Activated CD8-positive, alpha-beta memory T cell treated with anti-CD3 and anti-CD28 coated beads, Interleukin-2, amount 10 ng/mL, durations not matched to agents 7 days and 5 days (primary cell): ENCODE data around the gene BBOF1. TPM values are rescaled to one million over a fixed set of nuclear protein-coding genes. Genes with fewer than 3 reads are reported as not detected.
"Not testable (repeated sequence)": the region's sequence is repeated elsewhere in the genome, so short reads cannot be mapped to it uniquely, and the experiment has no call there.

Source experiments
- ATAC-seq: fragments of 150-1000 bp; cut with Tn5 transposase; one replicate; pipeline ENCODE4 v1.10.0; 2021; ENCODE audit warnings: moderate library complexity
- CTCF ChIA-PET: fragments of 350-600 bp; sonication (Branson Sonifier 250); formaldehyde crosslinking; loops from one replicate; lab custom pipeline; 2021; ENCODE audit warnings: antibody characterized with exemption; lab: Charles Lee
- DNase-seq: peaks from one replicate; pipeline ENCODE4 v3.0.0-alpha.2; 2020
- H3K27ac Mint-ChIP-seq: one replicate; pipeline ENCODE4 v1.8.0; 2021; ENCODE audit warnings: mild to moderate bottlenecking, mixed read lengths
- H3K27me3 Mint-ChIP-seq: one replicate; pipeline ENCODE4 v1.8.0; 2021; ENCODE audit warnings: mixed read lengths
- H3K36me3 Mint-ChIP-seq: one replicate; pipeline ENCODE4 v1.8.0; 2021; ENCODE audit warnings: mild to moderate bottlenecking, mixed read lengths
- H3K4me1 Mint-ChIP-seq: one replicate; pipeline ENCODE4 v1.8.0; 2021; ENCODE audit warnings: mixed read lengths
- H3K4me3 Mint-ChIP-seq: one replicate; pipeline ENCODE4 v1.8.0; 2021; ENCODE audit warnings: mild to moderate bottlenecking, moderate library complexity, mixed read lengths
- H3K9me3 Mint-ChIP-seq: one replicate; pipeline ENCODE4 v1.8.0; 2022; ENCODE audit warnings: low read depth, mixed read lengths
- total RNA-seq, 2 experiments: library from RNA; stranded (reverse); gene quantifications; one replicate each; pipeline ENCODE4 v1.2.3, GENCODE V29; 2021

The BBOF1 gene
- 1 to 10 TPM in 1 of 2 experiments, under 1 TPM in 1; 0.87 to 1.1 TPM for total RNA-seq

GRCh38 chr14:74018586-74019407, at the start of gene BBOF1, which contains the start of gene ENTPD5:
TSS of gene BBOF1 (plus strand) at chr14:74019349. CDS start at chr14:74019479, 130 bp downstream.
TSS of gene ENTPD5 (minus strand) at chr14:74019288. CDS start at chr14:73988102, 31,186 bp downstream.
- peaks cover 2% of the 10 kb centered on the region for H3K36me3 Mint-ChIP-seq
- peak within 1 kb of the TSS; percentile 87 for H3K4me3 Mint-ChIP-seq
- ATAC-seq (peak; percentile 94), DNase-seq (peak; percentile 84)
- no peaks in the 10 kb centered on the region for H3K27me3 Mint-ChIP-seq
- peaks cover 20% of the 10 kb centered on the region for H3K4me1 Mint-ChIP-seq
- no peaks in the 10 kb centered on the region for H3K9me3 Mint-ChIP-seq
- peak within 1 kb of the TSS; percentile 96 for H3K27ac Mint-ChIP-seq
- CTCF ChIA-PET: interaction anchor here (0.6 to 1.3 kb wide), 3 partner anchors 13 to 129 kb away, joined by 3 to 5 read pairs (median 4); no protein-coding TSS in a partner anchor

- Mint-ChIP-seq H3K36me3 (peaks cover 13% of the 10 kb centered on the region), H3K4me1 (no peaks in the 10 kb centered on the region), H3K27me3 (no peaks in the 10 kb centered on the region), H3K27ac (no peak overlapping the region), H3K4me3 (no peak overlapping the region), H3K9me3 (no peaks in the 10 kb centered on the region)
- DNase-seq (no peak), ATAC-seq (no peak)
- CTCF ChIA-PET: no interaction called here
Observed at GRCh38 chr14:73973497-73973896, 45.7 kb upstream of the BBOF1 start.

DNA sequence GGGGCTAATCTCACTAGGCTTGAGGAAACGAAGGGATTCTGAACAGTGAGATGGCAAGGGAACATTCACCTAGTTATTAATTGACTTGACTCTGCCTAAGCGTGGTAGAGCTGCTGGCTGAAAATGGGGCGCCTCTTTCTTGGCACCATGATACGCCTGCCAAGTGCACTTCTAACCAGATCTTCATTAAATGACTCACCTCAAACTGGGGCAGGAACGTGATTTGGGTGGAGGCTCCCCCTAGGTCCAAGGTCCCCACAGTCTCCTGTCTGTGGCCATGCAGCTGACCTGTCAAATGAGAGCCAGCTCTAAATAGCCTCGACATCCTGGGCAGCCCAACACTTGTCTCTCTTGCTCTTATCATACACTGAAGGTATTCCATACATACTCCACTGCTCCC, 43.0 kb upstream of the BBOF1 start:
- DNase-seq (no peak), ATAC-seq (no peak)
- CTCF ChIA-PET: no interaction called here
- Mint-ChIP-seq H3K27ac (no peak overlapping the region), H3K27me3 (no peaks in the 10 kb centered on the region), H3K4me3 (no peak overlapping the region), H3K9me3 (no peaks in the 10 kb centered on the region), H3K36me3 (peaks cover 6% of the 10 kb centered on the region), H3K4me1 (no peaks in the 10 kb centered on the region)

GRCh38 chr14:73977896-73978295, 41.3 kb upstream of the BBOF1 start:
- H3K27ac Mint-ChIP-seq: no peak overlapping the region
- CTCF ChIA-PET: interaction anchor here (1.4 kb wide), 1 partner anchor 28 kb away, joined by 3 read pairs; the partner anchor contains the start of genes COQ6 and FAM161B

GRCh38 chr14:73988065-73988464, 31.1 kb upstream of the BBOF1 start:
- H3K27me3 Mint-ChIP-seq: no peaks in the 10 kb centered on the region

More at GRCh38 chr14:73977896-73978295, 41.3 kb upstream of the BBOF1 start:
- Mint-ChIP-seq H3K4me1 (no peaks in the 10 kb centered on the region), H3K36me3 (peaks cover 6% of the 10 kb centered on the region), H3K9me3 (no peaks in the 10 kb centered on the region), H3K27me3 (no peaks in the 10 kb centered on the region), H3K4me3 (no peak overlapping the region)
- no peak for DNase-seq
- no peak for ATAC-seq

GRCh38 chr14:73988656-73989055, 30.5 kb upstream of the BBOF1 start:
- not testable (repeated sequence) for H3K4me3 Mint-ChIP-seq, H3K9me3 Mint-ChIP-seq, ATAC-seq, H3K27ac Mint-ChIP-seq, DNase-seq, H3K4me1 Mint-ChIP-seq, H3K27me3 Mint-ChIP-seq
- CTCF ChIA-PET: interaction anchor here (1.0 kb wide), 1 partner anchor 20 kb away, joined by 3 read pairs; no protein-coding TSS in a partner anchor
- H3K36me3 Mint-ChIP-seq: peaks cover 20% of the 10 kb centered on the region

More at GRCh38 chr14:73988065-73988464, 31.1 kb upstream of the BBOF1 start:
- Mint-ChIP-seq H3K36me3 (peaks cover 20% of the 10 kb centered on the region), H3K9me3 (no peaks in the 10 kb centered on the region), H3K4me1 (no peaks in the 10 kb centered on the region), H3K4me3 (no peak overlapping the region), H3K27ac (no peak overlapping the region)
- ATAC-seq (no peak), DNase-seq (no peak)
- CTCF ChIA-PET: interaction anchor here (1.0 kb wide), 1 partner anchor 21 kb away, joined by 3 read pairs; no protein-coding TSS in a partner anchor

DNA sequence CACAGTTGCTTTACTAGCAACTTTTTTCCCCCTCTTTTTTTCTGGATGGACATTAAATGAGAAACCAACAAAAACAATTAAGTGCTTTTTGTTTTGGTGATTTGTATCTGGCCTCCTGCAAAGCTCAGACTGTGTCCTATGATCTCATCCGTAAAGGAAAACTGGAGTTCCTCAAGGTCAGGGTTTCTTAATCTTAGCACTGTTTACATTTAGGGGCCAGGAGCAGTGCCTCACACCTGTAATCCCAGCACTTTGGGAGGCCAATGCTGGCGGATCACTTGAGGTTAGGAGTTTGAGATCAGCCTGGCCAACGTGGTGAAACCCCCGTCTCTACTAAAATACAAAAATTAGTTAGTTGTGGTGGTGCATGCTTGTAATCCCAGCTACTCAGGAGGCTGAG, 28.1 kb upstream of the BBOF1 start:
- CTCF ChIA-PET: no interaction called here
- Mint-ChIP-seq H3K9me3 (no peaks in the 10 kb centered on the region), H3K36me3 (peaks cover 12% of the 10 kb centered on the region), H3K27ac (no peak overlapping the region), H3K4me1 (no peaks in the 10 kb centered on the region), H3K27me3 (no peaks in the 10 kb centered on the region), H3K4me3 (no peak overlapping the region)
- ATAC-seq: no peak
- DNase-seq: no peak

DNA sequence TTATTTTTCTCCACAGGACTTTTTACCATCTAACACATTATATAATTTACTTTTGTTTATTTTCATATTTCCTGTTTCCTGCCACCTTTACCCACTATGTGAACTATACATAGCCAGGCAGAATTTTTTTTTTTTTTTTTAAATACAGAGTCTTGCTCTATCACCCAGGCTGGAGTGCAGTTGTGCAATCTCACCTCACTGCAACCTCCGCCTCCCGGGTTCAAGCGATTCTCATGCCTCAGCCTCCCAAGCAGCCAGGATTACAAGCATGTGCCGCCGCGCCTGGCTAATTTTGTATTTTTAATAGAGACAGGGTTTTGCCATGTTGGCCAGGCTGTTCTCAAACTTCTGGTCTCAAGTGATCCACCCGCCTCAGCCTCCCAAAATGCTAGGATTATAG, 24.2 kb upstream of the BBOF1 start:
- H3K9me3 Mint-ChIP-seq, H3K27ac Mint-ChIP-seq, ATAC-seq, CTCF ChIA-PET, H3K36me3 Mint-ChIP-seq, H3K4me1 Mint-ChIP-seq, H3K4me3 Mint-ChIP-seq, H3K27me3 Mint-ChIP-seq, DNase-seq: not testable (repeated sequence)

DNA sequence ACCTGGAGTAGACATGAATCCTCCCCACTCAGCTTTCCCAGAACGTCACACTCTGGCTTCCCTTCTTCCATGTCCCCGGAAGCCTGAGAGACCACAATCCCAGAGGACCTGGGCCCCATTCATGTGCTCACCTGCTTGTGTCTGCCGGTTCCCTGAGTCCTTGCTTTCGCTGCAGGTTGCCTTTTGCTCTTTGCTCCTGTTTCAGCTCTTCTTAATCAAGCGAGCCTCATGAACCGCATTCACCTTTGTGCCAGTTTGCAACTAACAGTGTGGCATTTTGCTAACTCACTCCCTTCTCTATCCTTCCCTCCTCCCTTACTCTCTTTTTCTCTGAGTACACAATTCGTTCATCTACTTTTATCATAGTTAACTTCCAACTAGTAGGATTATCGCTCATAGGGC, 23.2 kb upstream of the BBOF1 start:
- ATAC-seq: no peak
- DNase-seq: no peak
- Mint-ChIP-seq H3K27me3 (no peaks in the 10 kb centered on the region), H3K27ac (no peak overlapping the region), H3K4me1 (no peaks in the 10 kb centered on the region), H3K4me3 (no peak overlapping the region), H3K36me3 (peaks cover 4% of the 10 kb centered on the region), H3K9me3 (no peaks in the 10 kb centered on the region)
- CTCF ChIA-PET: interaction anchor here (0.7 kb wide), 1 partner anchor 1041 kb away, joined by 4 read pairs; no protein-coding TSS in a partner anchor

DNA sequence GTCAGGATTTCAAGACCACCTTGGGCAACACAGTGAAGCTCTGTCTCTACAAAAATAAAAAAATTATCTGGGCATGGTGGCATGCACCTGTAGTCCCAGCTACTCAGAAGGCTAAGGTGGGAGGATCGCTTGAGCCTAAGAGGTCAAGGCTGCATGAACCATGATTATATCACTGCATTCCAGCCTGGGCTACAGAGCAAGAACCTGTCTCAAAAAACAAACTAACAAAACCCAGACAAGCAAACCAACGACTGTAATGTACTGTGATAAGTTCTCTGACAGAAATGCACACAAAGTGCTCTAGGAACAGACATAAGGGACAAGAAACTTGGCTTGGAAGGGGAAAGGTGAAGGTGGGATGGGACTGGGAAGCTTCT, 22.4 kb upstream of the BBOF1 start:
- Mint-ChIP-seq H3K9me3 (no peaks in the 10 kb centered on the region), H3K27me3 (no peaks in the 10 kb centered on the region), H3K27ac (no peak overlapping the region), H3K4me1 (no peaks in the 10 kb centered on the region), H3K36me3 (peaks cover 4% of the 10 kb centered on the region), H3K4me3 (no peak overlapping the region)
- ATAC-seq (no peak), DNase-seq (no peak)
- CTCF ChIA-PET: no interaction called here

DNA sequence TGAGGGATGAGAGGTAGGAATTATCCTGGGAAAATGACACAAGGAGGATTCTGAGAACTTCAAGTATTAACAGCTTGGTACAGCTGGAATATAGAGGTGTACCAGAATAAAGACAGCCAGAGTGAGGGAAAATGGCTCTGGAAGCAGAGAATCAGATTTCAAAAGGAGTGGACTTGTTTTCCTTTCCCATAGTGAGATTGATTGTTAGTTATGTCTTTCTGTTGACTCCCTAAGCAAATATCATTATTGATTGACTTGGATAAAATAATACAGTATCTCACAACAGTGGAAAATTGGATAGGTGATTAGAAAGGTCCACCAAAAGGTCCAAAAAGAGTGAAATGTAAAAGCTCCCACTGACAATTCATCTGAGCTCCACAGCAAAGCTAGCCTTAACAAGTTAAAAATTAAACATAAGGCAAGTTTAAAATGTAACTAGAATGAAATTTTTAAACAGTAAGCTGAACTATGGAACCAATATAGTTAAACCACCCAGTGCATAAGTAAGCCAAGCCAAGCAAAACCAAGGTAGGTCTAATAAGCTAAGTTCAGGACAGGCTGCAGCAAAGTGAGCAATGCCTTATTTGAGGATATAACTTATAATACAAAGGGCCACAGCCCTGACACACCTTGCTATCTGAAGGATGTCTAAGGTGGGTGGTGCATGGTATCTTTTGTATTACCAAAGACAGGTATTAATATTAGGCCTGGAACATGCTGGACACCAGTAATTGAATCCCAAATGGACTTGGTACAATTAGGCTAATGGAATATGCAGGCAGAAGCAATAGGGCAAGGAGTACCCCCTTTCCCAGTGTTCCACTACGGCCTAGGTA, 21.8 kb upstream of the BBOF1 start:
- no peak for DNase-seq
- no peaks in the 10 kb centered on the region for H3K27me3 Mint-ChIP-seq
- H3K4me1 Mint-ChIP-seq: no peaks in the 10 kb centered on the region
- CTCF ChIA-PET: no interaction called here
- H3K9me3 Mint-ChIP-seq: no peaks in the 10 kb centered on the region
- ATAC-seq: no peak
- H3K36me3 Mint-ChIP-seq: peaks cover 4% of the 10 kb centered on the region
- H3K27ac Mint-ChIP-seq: no peak overlapping the region
- no peak overlapping the region for H3K4me3 Mint-ChIP-seq

DNA sequence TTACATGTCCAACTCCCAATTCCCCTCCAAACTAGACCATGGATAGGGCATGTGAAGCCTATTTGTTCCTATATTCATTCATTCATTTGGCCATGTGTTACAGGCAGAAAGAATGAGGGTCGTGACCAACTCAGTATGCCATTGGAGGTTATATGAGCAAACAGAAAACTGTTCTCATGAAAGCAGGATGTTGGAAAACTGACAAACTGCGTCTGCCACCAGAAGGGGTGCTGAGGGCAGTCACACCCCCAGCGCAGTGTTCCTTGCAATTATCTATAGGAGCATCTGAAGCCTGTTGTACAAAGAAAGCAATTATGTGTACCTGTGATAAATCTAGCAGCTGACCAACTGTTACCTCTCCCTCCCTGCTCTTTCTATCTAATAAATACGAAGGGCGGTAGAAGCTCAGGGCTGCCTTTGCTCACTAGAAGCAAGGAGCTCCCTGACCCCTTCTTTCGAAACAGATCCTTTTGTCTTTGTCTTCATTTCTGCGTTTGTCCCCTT, 21.2 kb upstream of the BBOF1 start:
- Mint-ChIP-seq H3K4me1 (no peaks in the 10 kb centered on the region), H3K27me3 (no peaks in the 10 kb centered on the region), H3K36me3 (peaks cover 5% of the 10 kb centered on the region), H3K4me3 (no peak overlapping the region), H3K9me3 (no peaks in the 10 kb centered on the region), H3K27ac (no peak overlapping the region)
- ATAC-seq: no peak
- CTCF ChIA-PET: no interaction called here
- DNase-seq: no peak

- Mint-ChIP-seq H3K9me3 (no peaks in the 10 kb centered on the region), H3K27me3 (no peaks in the 10 kb centered on the region), H3K36me3 (peaks cover 8% of the 10 kb centered on the region), H3K27ac (no peak overlapping the region), H3K4me3 (no peak overlapping the region), H3K4me1 (no peaks in the 10 kb centered on the region)
- CTCF ChIA-PET: no interaction called here
- DNase-seq (no peak), ATAC-seq (no peak)
Observed at GRCh38 chr14:73998726-73999125, 20.4 kb upstream of the BBOF1 start.
